Frontal cortex (tissue), 4 donors: ENCODE results near the gene SCN3A. TPM values are rescaled to one million over a fixed set of nuclear protein-coding genes. Genes with fewer than 3 reads are reported as not detected.
A peak's percentile ranks its signal among the peaks of the same experiment; 100 is the strongest.

Experiments used
- DNase-seq, 2 donors: peaks; one replicate each; pipeline ENCODE4 v3.0.0; 2012; ENCODE audit warnings: low spot score in 2 of 2
- FAIRE-seq: peaks from 2 replicates; lab custom pipeline; 2012; peaks lifted over from hg19 to GRCh38; lab: Jason Lieb, UNC
- total RNA-seq: library from RNA; depleted of rRNA; stranded (reverse); fragments of >200 nt; gene quantifications from one replicate; pipeline ENCODE4 v1.2.3, GENCODE V29; 2014
- donor health status: control.
- donor health status: control.
- donor health status: control.

The SCN3A gene
- total RNA-seq = 257 TPM

DNA sequence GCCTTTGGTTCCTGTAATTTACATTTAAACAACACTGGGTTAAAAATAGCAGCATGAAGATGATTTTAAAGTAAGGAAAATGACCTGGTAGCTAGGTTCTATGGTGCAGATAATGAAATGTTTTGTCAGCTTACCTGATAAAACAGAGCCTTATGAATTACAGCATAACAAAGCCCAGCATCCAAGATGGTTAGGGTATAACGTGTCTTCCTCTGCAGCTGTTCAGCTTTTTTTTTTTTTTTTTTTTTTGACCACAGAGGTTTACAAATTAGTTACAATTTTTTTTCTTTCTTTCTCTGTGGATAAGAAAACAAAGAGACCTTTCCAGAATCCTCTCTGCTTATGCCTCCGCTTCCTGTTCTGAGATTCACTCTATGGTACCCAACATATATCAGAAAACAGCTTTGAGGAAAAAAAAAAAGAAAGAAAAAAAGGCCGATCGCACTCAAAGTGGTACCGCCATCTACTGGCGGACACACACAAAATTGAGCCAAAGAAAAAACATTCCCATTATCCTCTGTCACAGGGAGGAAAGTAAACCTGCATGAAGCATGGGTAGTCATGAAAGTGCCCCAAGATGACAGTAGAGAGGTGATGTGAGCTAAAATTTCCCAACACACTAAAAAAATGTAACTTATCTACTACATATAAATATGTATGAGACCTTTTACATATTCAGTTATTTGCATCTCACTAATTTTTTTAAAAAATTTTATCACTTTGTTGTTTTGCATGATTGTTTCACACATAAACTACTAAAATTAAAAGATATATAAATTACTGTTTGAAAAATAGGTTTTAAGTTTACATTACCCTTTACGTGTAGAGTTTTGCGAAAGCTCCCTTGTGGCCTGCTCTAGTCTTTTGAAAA, at the start of gene SCN3A:
SCN3A (minus strand) TSS at position 362 of the 871 bp plus-strand sequence. CDS start 27,656 bp downstream, outside the sequence.
- FAIRE-seq (peak; percentile 33), DNase-seq (no peak)

DNA sequence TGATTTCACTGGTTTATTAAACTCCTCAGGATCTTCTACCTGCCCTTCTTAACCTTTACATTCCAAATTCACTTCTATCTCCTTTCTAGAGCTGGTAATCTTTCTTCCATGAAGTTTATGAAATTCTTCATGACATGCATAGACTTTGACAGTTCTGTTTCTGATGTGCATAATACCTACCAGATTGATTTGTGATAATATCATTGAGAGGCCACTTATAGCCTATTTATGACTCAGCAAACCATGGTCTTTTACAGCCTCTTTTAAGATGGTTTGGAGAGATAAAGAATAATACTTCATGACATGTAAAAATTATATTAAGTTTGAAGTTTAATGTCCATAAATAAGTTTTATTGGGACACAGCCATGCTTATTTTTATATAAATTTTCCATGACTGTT, 49.3 kb upstream of the SCN3A start:
- no peak for FAIRE-seq

DNA sequence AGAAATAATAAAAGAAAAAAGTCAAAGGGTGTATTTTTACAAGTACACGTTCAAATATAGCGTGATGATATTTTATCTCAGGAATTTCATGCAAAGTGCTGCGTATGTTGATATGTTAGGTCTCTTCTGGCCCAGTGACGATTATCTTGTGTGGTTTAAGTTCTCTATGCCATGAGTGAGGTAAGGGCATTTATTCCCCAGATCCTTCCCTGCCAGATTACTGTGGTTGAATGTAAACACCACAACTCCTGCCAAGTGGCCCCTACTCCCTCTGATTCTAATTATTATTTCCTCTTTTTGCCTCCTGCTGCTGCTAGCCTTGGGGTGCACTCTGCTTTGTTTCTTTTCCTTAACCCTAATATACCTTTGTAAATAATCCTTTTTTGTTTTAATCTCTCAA, 47.5 kb upstream of the SCN3A start:
- DNase-seq = no peak
- FAIRE-seq = no peak

More for the DNA sequence above, 49.3 kb upstream of the SCN3A start:
- no peak for DNase-seq

DNA sequence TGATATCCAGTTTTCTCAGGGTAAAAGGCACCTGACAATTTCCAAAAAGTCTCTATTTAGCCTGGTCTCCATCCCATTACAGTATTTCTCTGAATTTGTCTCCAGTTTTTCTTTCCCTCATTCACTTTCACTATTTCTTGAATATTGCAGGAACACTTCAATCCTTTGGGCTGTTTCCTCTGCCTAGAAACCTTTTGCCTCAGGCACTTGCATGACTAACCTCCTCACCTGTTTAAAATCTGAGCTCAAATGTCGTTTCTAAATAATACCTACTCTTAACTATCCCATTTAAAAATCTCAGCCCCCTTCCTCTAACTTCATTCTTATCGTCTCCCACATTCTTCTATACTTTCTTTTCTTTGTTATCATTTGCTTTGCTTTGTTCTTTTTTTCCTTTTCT, 44.4 kb upstream of the SCN3A start:
- DNase-seq (no peak), FAIRE-seq (no peak)

- no peak for FAIRE-seq
- DNase-seq = no peak
Measured at GRCh38 chr2:165245081-165245793, 41.4 kb upstream of the SCN3A start.

- no peak for DNase-seq
- FAIRE-seq = no peak
Measured at GRCh38 chr2:165240916-165241315, 37.1 kb upstream of the SCN3A start.

DNA sequence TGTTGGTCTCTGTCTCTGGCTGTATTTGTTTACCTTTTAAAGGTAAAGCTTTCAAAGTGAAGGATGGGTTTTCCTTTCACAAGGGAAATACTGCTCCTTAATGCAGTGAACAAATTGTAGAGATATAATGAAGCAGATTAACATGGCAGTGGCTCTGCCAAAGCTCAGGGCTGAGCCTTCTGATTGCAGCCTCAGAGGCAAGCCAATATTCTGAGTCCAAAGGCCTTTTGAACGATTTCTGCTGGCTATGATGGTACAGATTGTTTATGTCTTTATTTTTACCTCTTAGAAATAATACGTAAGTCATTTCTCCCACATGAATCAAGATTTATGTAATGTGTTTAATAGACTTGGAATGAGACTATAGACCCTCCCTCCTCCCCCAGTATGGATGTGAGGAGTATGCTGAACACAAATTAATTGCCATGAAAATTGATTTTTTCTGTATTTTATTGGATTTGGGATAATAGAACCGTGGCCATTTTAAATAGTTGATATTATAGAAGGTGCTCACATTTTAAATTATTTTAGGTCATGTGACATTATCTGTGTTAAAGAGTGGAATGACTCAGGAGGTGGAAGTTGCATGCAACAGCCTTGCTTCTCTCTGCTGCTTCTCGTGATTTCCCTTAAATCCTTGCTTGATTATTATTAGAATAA, 36.1 kb upstream of the SCN3A start:
- DNase-seq = no peak
- no peak for FAIRE-seq

DNA sequence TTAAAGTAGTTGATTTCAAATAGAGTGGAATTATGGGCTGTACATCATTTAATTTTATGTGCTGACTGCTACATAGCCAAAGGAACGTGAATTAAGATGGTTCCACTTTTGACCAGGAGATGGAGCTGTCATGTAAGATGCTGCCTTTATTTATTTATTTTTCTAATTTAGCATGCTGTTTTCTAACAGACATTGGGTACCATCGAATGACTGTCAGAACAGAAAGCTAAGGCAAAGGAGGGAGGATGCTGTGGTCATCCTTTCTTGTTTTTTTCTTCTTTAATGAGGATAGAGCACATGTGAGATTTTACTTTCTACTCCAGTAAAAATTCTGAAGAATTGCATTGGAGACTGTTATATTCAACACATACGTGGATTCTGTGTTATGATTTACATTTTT, 35.4 kb upstream of the SCN3A start, which contains the start of gene SCN2A:
SCN2A (plus strand) TSS at position 185 of the 400 bp plus-strand sequence. CDS start 56,410 bp downstream, outside the sequence.
- FAIRE-seq = peak; percentile 55
- peak; percentile 1 for DNase-seq

DNA sequence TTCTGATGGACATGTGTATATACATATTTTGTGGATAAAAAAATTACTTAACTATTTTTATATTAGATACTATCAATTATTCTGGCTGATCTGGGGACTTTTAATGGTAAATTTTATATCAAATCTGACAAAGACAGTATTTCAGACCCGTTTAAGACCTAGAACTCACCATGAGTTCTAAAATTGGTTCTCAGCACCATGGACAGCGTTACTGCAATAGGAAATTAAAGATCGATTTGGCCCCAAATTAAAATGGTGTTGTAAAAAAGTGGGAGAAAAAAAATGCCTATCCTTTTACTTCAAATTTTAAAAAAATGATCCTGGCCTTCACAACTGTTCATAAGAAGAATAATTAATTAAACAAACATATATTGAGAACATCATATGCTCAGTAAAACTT, 34.4 kb upstream of the SCN3A start:
- DNase-seq (no peak), FAIRE-seq (no peak)

DNA sequence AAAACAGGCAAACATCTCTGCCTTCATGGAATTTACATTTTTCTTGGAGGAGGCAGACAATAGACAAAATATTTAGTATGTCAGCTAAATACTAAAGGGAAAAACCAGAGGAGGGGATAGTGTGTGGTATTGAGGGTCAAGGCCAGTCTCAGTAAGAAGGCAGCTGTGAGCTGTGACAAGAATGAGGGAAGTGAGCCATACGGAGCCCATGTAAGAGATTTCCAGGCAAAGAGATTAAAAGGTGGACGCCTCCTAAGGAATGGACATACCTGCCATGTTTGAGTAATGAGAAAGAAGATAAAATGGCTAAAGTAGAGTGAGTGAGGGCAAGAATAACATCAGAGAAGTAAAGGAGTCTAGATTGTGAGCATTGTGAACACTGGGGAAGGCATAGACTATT, 33.2 kb upstream of the SCN3A start:
- FAIRE-seq (no peak), DNase-seq (no peak)

DNA sequence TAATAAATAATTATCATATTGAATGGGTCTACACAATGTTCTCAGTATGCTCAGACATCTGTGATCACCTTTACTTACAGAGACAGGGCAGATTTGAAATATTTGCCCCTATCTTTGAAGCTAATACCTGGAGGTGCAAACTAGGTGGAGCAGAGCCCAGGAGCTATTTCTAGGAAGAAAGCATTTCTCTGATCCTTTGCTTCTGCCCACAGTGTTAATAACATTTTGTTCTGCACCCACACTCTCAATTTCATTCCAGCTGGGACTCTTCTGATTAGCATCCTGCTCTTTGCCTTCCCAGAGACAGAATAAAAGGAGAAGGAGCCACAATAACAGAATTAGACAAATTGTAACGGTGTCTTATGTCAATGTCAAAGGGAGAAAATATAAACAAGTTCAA, 23.7 kb upstream of the SCN3A start:
- no peak for DNase-seq
- FAIRE-seq = no peak

GRCh38 chr2:165224941-165225340, 21.1 kb upstream of the SCN3A start:
- DNase-seq (no peak), FAIRE-seq (no peak)

DNA sequence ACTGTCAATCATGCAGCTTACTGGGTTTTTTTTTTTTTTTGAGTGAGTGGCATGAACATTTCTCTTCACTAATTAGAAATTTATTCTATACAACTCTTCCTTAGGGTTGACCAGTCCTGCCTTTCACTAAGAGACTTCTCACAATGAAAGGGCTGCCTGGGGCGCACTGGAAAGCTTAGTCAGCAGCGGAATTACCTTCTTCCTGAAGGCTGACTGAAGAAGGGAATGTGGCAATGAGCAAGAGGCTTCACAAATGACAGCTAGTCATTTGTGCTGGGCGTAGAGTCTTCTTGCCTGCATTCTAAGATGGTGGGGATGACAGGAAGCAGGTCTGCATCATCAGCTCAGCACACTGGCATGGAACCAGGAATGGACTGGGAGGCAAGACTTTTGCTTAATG, 15.6 kb upstream of the SCN3A start:
- DNase-seq = no peak
- no peak for FAIRE-seq

DNA sequence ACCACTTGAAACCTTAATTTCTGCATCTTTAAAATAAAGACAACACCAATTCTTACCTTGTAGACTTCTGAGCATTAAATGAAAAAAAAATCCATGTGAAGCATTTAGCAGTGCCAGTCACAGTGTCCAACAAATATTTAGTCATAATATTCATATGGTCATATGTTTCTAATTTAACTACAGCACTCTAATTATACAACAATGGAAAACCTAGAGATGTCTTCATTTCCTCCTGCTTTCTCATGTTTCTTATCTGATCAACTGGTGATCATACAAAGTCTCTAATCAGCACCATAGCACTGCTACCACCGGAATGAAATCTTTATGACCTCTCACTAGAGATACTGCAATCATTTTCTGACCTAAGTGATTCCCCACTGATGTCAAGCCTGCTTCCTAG, 10.2 kb upstream of the SCN3A start:
- FAIRE-seq (no peak), DNase-seq (no peak)

- no peak for DNase-seq
- no peak for FAIRE-seq
Measured at GRCh38 chr2:165208094-165208493, 4.2 kb upstream of the SCN3A start.

DNA sequence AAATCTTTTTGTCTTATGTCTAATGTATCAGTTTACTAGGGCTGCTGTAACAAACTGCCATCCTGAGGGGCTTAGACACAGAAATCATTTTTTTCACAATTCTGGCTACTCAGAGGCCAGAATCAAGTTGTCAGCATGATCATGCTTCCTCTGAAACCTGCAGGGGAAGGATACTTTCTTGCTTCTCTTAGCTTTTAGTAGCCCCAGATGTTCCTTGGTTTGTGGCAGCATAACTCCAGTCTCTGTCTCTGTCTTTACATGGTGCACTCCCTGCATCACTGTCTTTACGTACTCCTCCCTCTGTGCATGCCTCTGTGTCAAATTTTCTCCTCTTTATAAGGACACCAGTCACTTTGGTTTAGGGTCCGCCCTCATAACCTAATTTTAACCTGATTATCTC, 2.0 kb upstream of the SCN3A start:
- FAIRE-seq (no peak), DNase-seq (no peak)

DNA sequence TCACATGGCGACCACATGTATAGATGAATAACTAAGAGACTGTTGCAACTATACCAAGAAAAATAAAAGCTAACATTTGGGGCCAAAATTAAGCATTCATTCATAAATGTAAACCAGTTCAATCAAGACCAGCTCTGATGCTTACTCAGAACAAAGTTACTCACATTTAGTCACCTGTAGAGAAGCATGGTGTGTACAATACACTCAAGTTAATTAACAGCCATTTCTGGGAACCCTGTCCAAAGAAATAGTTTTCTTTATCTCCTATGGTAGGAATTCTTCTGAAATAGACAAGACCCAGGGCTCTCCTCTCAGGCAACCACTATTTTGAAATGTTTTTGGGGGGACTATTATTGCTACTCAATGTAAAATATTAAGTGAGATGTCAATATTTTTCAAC, 1.6 kb downstream of the SCN3A start:
- DNase-seq = no peak
- no peak for FAIRE-seq

DNA sequence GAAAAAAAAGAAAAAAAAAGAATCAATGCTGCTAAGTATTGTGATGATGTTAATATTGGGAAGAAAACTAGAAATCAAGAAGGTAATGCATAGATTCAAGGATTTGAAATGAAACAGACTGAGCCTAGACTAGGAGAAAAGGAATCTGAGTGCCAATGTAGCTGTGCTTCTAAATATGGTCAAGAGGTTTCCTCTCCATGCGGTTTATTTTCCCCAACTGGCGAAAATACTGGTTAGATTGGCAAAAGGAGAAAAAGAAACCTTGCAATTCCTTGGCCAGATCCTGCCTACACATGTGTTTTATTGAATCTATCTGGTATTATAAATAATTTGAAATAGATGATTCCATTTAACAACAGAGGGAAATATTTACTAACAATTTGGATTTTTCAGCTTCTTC, 5.7 kb downstream of the SCN3A start:
- DNase-seq = no peak
- no peak for FAIRE-seq

DNA sequence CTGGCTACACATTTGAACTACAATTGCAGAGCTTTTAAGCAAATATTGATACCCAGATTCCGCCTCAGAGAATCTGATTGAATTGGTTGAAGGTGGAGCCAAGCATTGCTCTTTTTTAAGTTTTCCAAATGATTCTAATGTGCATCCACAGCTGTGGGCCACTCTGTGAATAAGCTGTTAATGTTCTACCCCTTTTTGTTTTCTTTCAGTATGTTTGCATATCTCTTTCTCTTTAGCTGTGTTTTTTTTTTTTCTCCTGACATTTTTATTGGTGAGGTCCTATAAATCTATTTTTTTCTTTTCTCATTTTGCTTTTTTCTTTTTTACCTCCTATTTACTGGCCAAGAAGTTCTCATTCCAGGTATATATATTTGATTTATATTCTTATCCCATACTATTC, 6.5 kb downstream of the SCN3A start:
- DNase-seq (no peak), FAIRE-seq (no peak)

GRCh38 chr2:165196411-165196810, 7.4 kb downstream of the SCN3A start:
- DNase-seq (no peak), FAIRE-seq (no peak)
